Common myeloid progenitor, CD34-positive (primary cell): ENCODE data around the gene VWCE.

Experiments used
- CTCF ChIA-PET: fragments of 350-600 bp; sonication (Branson Sonifier 250); formaldehyde crosslinking; loops from one replicate; lab custom pipeline; 2021; ENCODE audit warnings: antibody characterized with exemption; lab: Charles Lee
- POLR2A ChIA-PET: fragments of 350-600 bp; sonication (Branson Sonifier 250); formaldehyde crosslinking; loops from one replicate; lab custom pipeline; 2021; ENCODE audit warnings: antibody characterized with exemption; lab: Charles Lee
- DNase-seq, 3 donors: peaks; one replicate each; pipeline versions ENCODE4 v3.0.0 to v3.0.0-alpha.2; 2013
- H3K27ac ChIP-seq, 2 experiments: 1 replicate in 1 of 2; 2 replicates in 1 of 2; pipeline ENCODE4 v1.7.0; 2013; ENCODE audit warnings: inconsistent platforms in 2 of 2, low read length in 2 of 2, mild to moderate bottlenecking in 2 of 2, low read depth in 1 of 2, moderate library complexity in 1 of 2; ENCODE audit not compliant: severe bottlenecking in 2 of 2, insufficient read depth in 1 of 2, poor library complexity in 1 of 2
- H3K27me3 ChIP-seq, 5 experiments: replicated peaks in 2 of 5; 1 replicate in 3 of 5; 2 replicates in 2 of 5; pipeline versions ENCODE4 v1.6.1 to v1.7.0; 2013; ENCODE audit warnings: low read length in 4 of 5, mild to moderate bottlenecking in 2 of 5, moderate library complexity in 2 of 5, inconsistent platforms in 1 of 5; ENCODE audit not compliant: insufficient read depth in 5 of 5, control insufficient read depth in 4 of 5
- H3K36me3 ChIP-seq, 4 experiments: 1 replicate in 2 of 4; 2 replicates in 2 of 4; pipeline versions ENCODE4 v1.6.1 to v1.7.0; 2013; ENCODE audit warnings: low read length in 3 of 4, control low read depth in 1 of 4, mild to moderate bottlenecking in 1 of 4; ENCODE audit not compliant: control insufficient read depth in 4 of 4, insufficient read depth in 4 of 4
- H3K4me1 ChIP-seq, 4 experiments: 1 replicate in 3 of 4; 2 replicates in 1 of 4; pipeline versions ENCODE4 v1.6.1 to v1.7.1; 2013; ENCODE audit warnings: low read length in 3 of 4, mild to moderate bottlenecking in 3 of 4, control low read depth in 1 of 4, inconsistent platforms in 1 of 4, moderate library complexity in 1 of 4; ENCODE audit not compliant: control insufficient read depth in 4 of 4, insufficient read depth in 4 of 4; ENCODE audit errors: control extremely low read depth in 1 of 4
- H3K4me3 ChIP-seq, 7 experiments: 1 replicate in 4 of 7; 2 replicates in 3 of 7; pipeline versions ENCODE4 v1.5.1 to v1.7.0; 2013; ENCODE audit warnings: mild to moderate bottlenecking in 7 of 7, low read length in 6 of 7, moderate library complexity in 6 of 7, inconsistent platforms in 2 of 7, low read depth in 2 of 7, control low read depth in 1 of 7; ENCODE audit not compliant: insufficient read depth in 4 of 7, control insufficient read depth in 1 of 7; ENCODE audit errors: extremely low read depth in 1 of 7
- H3K9me3 ChIP-seq, 5 experiments: 1 replicate in 4 of 5; 2 replicates in 1 of 5; pipeline versions ENCODE4 v1.6.1 to v1.7.1; 2013; ENCODE audit warnings: low read length in 4 of 5, mild to moderate bottlenecking in 2 of 5, inconsistent platforms in 1 of 5, low read depth in 1 of 5, moderate library complexity in 1 of 5; ENCODE audit not compliant: control insufficient read depth in 4 of 5, insufficient read depth in 2 of 5; ENCODE audit errors: control extremely low read depth in 1 of 5
- WGBS: methylation state at CpG from one replicate; pipeline ENCODE4 v1.1.5; 2013; ENCODE audit not compliant: insufficient coverage; 5-methylcytosine and 5-hydroxymethylcytosine counted together

The VWCE gene

DNA sequence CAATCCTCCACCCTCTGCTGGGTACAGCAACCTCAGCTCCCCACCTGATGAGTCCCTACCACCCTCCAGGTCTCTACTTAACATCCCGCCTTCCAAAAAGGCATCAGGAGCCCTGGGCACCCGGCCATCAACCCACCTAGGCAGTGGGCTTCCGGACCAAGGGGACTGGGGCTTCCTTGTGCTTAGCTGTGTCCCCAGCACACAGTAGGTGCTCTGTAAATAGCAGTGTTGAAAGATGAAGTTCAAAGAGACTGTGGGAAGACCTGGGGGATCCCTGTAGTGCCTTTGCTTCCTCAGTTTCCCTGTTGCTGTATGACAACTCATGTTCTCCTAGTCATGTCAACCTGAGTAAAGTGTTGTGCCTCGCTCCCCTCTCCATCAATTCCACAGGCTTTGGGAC, 21.0 kb downstream of the VWCE start:
- no peaks in the 10 kb centered on the region for H3K27me3 ChIP-seq
- no peak overlapping the region for H3K27ac ChIP-seq
- H3K9me3 ChIP-seq: no peaks in the 10 kb centered on the region
- peaks cover 0 to 25% (median 16%) of the 10 kb centered on the region in 4 experiments for H3K36me3 ChIP-seq
- 100% methylated on average over 3 of the region's 4 CpGs for WGBS
- no peak for DNase-seq
- CTCF ChIA-PET: interaction anchor here (1.1 kb wide), 1 partner anchor 20 kb away, joined by 3 read pairs; no protein-coding TSS in a partner anchor
- no peaks in the 10 kb centered on the region for H3K4me1 ChIP-seq
- no peak overlapping the region for H3K4me3 ChIP-seq
- POLR2A ChIA-PET: no interaction called here

DNA sequence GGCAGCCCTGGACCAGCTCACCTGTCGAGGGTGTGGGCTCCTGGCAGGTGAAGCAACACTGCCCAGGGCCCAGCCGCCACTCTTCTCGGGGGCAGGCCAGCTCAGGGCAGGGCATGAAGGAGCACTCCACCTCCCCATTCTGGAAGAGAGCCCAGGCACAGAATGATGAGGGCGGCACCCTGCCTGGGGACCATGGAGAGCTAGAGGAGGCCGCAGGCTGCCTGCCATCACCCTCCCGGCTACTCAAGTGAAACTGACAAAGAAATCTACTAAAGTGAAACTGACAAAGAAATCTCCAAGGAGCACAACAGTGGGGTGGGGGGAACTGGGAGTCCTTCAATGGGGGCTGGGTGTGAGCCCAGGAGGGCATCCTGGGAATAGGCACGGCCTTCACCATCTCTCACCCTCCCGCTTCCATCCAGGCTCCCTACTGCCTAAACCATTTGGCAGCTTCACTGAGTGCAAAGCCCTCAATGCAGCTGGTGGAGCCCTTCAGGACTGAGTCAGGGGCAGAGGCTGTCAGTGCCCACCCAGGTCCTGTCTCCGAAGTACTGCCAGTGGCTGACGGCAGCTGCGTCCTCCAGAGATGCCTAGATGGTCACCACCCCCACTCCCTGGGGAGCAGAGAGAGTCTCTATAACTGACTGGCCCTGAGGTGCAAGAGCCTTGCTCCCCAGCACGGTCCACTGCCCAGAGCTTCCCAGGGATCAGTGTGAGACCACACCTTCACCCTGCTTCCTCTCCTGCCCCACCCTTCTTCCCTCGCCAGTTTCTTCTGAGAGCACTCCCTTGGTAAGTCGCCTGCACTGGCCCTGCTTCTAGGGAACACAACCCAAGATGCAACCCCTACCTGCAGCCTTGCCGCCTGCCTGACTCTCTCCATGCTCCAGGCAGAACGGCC, 21.7 kb downstream of the VWCE start:
- H3K36me3 ChIP-seq: peaks cover 0 to 26% (median 17%) of the 10 kb centered on the region in 4 experiments
- H3K9me3 ChIP-seq: no peaks in the 10 kb centered on the region
- DNase-seq: no peak
- no peaks in the 10 kb centered on the region for H3K27me3 ChIP-seq
- POLR2A ChIA-PET: no interaction called here
- WGBS: 93% methylated on average over 5 of the region's 16 CpGs
- H3K4me3 ChIP-seq: no peak overlapping the region
- CTCF ChIA-PET: no interaction called here
- H3K4me1 ChIP-seq: no peaks in the 10 kb centered on the region
- no peak overlapping the region for H3K27ac ChIP-seq

DNA sequence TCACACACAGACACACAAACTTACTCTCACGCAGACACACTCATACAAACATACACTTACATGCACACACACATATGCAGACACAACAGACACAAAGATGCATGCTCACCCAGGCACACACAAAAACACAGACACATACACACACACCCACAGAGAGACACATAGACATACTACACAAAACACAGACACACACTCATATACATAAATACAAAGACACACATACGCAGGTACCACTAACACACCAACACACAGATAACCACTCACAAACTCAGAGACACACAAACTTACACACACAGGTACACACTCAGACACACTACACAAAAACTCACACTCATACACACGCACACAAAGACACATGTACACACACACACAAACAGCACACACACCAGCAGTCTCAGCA, 22.4 kb downstream of the VWCE start:
- H3K4me3 ChIP-seq: no peak overlapping the region
- POLR2A ChIA-PET: no interaction called here
- DNase-seq: no peak
- no peaks in the 10 kb centered on the region for H3K4me1 ChIP-seq
- CTCF ChIA-PET: no interaction called here
- no peaks in the 10 kb centered on the region for H3K27me3 ChIP-seq
- H3K36me3 ChIP-seq: peaks cover 0 to 23% (median 15%) of the 10 kb centered on the region in 4 experiments
- H3K27ac ChIP-seq: no peak overlapping the region
- 94% methylated on average over 3 of the region's 3 CpGs for WGBS
- H3K9me3 ChIP-seq: no peaks in the 10 kb centered on the region

DNA sequence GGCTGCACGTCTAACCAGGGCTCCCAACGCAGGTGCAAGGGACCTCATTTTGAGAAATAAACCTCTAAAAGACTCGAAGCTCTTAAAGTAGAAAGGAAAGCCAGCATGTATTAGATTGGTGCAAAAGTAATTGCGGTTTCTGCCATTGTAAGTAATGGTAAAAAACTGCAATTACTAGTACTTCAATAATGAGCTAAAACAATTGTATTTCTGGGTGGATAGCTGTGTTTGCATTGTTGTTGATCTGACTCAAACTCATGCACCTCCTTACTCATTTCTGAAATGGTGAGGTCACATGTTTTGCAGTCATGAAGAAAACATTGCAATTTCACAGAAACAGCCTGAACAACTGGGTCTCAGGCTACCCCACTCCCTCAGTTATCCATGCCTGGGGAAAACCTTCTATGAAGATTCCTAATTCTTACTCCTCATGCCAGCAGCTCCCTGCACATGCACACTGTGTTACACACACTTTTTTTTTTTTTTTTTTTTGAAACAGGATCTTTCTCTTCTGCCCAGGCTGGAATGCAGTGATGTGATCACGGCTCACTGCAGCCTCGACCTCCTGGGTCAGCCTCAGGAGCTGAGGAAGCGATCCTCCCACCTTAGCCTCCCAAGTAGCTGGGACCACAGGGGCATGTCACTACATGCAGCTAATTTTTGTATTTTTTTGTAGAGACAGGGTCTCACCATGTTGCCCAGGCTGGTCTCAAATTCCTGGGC, 24.6 kb downstream of the VWCE start:
- CTCF ChIA-PET: interaction anchor here (0.7 to 1.2 kb wide), 3 partner anchors 12 to 1390 kb away, joined by 3 to 8 read pairs (median 5); no protein-coding TSS in a partner anchor
- Histone ChIP-seq H3K27me3 (no peaks in the 10 kb centered on the region), H3K4me3 (no peak overlapping the region), H3K27ac (no peak overlapping the region), H3K9me3 (no peaks in the 10 kb centered on the region), H3K4me1 (no peaks in the 10 kb centered on the region), H3K36me3 (peaks cover 0 to 23% (median 17%) of the 10 kb centered on the region in 4 experiments)
- POLR2A ChIA-PET: no interaction called here
- WGBS: 98% methylated on average over 7 of the region's 7 CpGs
- DNase-seq: no peak

DNA sequence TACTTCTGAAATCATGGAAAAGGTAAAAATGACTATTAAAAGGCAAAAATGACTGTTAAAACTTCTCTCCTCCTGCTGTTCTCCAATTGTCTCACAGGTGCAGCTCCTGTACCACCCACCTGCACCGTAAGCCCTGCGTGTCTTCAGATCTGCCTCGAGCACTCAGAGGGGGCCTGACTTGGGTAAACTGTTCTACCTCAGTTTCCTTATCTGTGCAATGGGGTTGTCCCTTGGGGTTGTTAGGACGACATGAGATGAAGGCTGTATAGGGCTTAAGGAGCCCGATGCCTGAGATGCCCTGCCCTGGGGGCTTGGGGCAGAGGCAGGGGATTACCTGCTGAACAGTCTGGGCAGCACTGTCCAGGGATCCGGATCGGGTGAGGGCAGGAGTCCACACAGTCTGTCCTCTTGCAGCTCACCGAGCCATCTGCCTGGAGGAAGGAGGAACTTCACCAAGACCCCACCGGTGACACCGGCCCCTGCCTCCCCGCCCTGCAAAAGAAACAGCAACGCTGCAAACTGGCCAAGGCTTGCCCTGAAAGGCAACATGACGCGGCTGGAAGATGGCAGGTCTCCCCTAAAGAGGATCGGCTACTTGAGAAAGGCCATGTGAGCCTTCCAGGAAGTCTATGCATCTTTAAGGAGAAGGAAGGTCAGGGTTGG, 26.4 kb downstream of the VWCE start:
- WGBS: 96% methylated on average over 15 of the region's 15 CpGs
- Histone ChIP-seq H3K4me3 (no peak overlapping the region), H3K27ac (no peak overlapping the region), H3K27me3 (no peaks in the 10 kb centered on the region), H3K9me3 (no peaks in the 10 kb centered on the region), H3K36me3 (peaks cover 0 to 15% (median 12%) of the 10 kb centered on the region in 4 experiments), H3K4me1 (no peaks in the 10 kb centered on the region)
- no peak for DNase-seq
- ChIA-PET CTCF (no interaction called here), POLR2A (no interaction called here)

DNA sequence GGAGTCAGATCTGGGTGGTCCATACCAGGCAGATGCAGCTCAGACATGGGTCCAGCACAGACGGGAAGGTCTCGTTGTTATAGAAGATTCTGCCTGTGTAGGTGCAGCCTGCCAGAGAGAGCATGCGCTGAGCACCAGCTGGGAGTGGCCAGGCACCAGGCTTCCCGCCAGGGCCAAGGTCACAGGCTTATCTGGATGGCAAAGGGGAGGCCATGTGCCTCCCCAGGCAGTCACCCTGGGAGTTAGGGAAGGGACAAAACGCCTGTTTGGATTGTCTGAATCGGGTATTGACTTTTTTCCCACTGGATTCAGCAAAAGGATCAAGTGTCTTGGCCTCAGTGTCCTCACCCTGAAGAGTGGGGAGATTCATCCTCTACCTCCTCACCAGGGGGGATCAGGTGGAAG, 27.7 kb downstream of the VWCE start:
- no peak for DNase-seq
- POLR2A ChIA-PET: no interaction called here
- CTCF ChIA-PET: interaction anchor here (0.6 kb wide), 1 partner anchor 27 kb away, joined by 4 read pairs; no protein-coding TSS in a partner anchor

More for the DNA sequence above, 27.7 kb downstream of the VWCE start:
- no peaks in the 10 kb centered on the region for H3K4me1 ChIP-seq
- H3K9me3 ChIP-seq: no peaks in the 10 kb centered on the region
- no peak overlapping the region for H3K27ac ChIP-seq
- no peaks in the 10 kb centered on the region for H3K27me3 ChIP-seq
- no peak overlapping the region for H3K4me3 ChIP-seq
- 96% methylated on average over 6 of the region's 6 CpGs for WGBS
- peaks cover 2 to 14% (median 10%) of the 10 kb centered on the region in 4 experiments for H3K36me3 ChIP-seq
